HUES64 (cell line): ENCODE data around the gene AGAP1.

Source experiments
- H3K27ac ChIP-seq: 2 replicates; pipeline ENCODE4 v1.7.0; 2013; ENCODE audit warnings: low read depth, low read length, inconsistent platforms
- H3K27me3 ChIP-seq: 2 replicates; pipeline ENCODE4 v1.6.1; 2013; ENCODE audit warnings: mild to moderate bottlenecking, low read length; ENCODE audit not compliant: insufficient read depth
- H3K36me3 ChIP-seq: 2 replicates; pipeline ENCODE4 v1.6.1; 2013; ENCODE audit warnings: mild to moderate bottlenecking, low read length; ENCODE audit not compliant: insufficient read depth
- H3K4me1 ChIP-seq: 2 replicates; pipeline ENCODE4 v1.6.1; 2013; ENCODE audit warnings: mild to moderate bottlenecking, low read length, moderate library complexity; ENCODE audit not compliant: insufficient read depth
- H3K4me3 ChIP-seq: 2 replicates; pipeline ENCODE4 v1.5.1; 2013; ENCODE audit warnings: mild to moderate bottlenecking, low read length, moderate library complexity
- H3K9ac ChIP-seq: 2 replicates; pipeline ENCODE4 v1.6.1; 2013; ENCODE audit warnings: mild to moderate bottlenecking, low read depth, low read length
- H3K9me3 ChIP-seq: 2 replicates; pipeline ENCODE4 v1.6.1; 2013; ENCODE audit warnings: low read depth, low read length; ENCODE audit not compliant: insufficient read depth
- WGBS: fragments of 150-250, 120-280 bp; methylation state at CpG from one replicate; pipeline ENCODE4 v1.1.7; 2013; ENCODE audit warnings: missing lambda C conversion rate; 5-methylcytosine and 5-hydroxymethylcytosine counted together

AGAP1 gene

DNA sequence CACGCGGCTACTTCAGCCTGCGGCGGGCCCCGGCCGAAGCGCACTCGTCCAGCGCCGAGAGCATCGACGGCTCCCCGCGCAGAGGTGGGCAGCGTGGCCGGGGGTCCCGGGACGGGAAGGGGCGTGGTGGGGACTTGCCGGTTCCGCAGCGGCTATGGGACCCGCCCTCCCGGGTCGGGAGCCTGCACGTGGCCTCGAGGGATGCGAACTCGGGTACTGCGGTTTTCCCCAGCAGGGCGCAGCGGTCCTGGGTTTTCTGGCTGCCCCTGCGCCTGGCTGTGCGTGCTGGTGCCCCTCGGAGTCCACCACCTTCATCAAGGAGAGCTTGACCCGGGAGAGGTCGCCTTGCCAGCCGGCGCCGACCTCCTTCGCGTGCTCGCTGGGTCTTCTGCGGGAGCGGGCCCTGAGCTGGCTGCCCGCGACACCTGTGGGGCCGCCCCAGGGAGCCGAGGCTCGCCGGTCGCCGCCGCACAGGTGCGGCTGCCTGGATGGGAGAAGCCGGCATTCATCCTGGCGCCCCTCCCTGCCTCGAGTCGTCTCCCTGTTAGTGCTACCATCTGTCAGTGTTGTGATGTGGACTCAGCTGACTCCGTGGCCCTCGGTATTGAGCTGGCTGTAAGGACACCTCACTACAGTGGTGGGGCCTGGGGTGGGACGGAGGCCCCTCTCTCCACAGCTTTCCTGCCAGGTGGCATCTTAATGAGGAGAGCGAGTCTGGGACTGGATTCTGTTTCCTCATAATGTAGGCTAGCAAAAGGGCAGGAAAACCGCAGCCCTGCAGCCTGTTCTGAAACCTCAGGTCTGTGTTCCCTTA, 177.3 kb downstream of the AGAP1 start:
- 8% methylated on average over 64 of the region's 64 CpGs for WGBS
- H3K9ac ChIP-seq, result peak overlapping the region; percentile 51
- no peaks in the 10 kb centered on the region for H3K9me3 ChIP-seq
- H3K27me3 ChIP-seq, result peaks cover 22% of the 10 kb centered on the region
- H3K4me3 ChIP-seq, result peak overlapping the region; percentile 57
- no peak overlapping the region for H3K27ac ChIP-seq
- H3K36me3 ChIP-seq, result no peaks in the 10 kb centered on the region
- peaks cover 25% of the 10 kb centered on the region for H3K4me1 ChIP-seq

DNA sequence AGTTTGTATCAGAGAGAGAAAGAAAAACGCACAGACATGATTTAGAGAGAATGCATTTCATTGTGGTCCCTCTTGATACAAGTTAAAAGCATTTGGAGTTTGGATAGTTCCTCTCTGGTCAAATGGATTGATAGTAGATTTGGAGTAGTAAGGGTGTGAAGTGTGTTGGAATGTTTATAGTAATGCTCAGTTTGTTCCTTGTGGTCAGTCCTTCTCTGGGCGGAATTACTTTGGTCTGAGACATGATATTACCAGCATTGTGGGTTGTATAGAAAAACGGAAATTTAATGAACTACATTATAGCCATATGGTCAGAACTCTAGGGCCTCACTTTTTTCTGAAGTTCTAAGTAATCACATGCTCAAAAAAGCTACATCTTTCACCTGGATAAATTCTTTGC, 178.9 kb downstream of the AGAP1 start:
- H3K9me3 ChIP-seq, result no peaks in the 10 kb centered on the region
- peaks cover 15% of the 10 kb centered on the region for H3K4me1 ChIP-seq
- no peaks in the 10 kb centered on the region for H3K36me3 ChIP-seq
- H3K9ac ChIP-seq, result no peak overlapping the region
- peaks cover 22% of the 10 kb centered on the region for H3K27me3 ChIP-seq
- WGBS, result 90% methylated on average over 2 of the region's 3 CpGs
- no peak overlapping the region for H3K4me3 ChIP-seq
- H3K27ac ChIP-seq, result no peak overlapping the region

- H3K27ac ChIP-seq, result no peak overlapping the region
- H3K9ac ChIP-seq, result no peak overlapping the region
- H3K4me1 ChIP-seq, result peaks cover 6% of the 10 kb centered on the region
- H3K9me3 ChIP-seq, result no peaks in the 10 kb centered on the region
- H3K36me3 ChIP-seq, result no peaks in the 10 kb centered on the region
- WGBS, result 89% methylated on average over 6 of the region's 7 CpGs
- peaks cover 22% of the 10 kb centered on the region for H3K27me3 ChIP-seq
- H3K4me3 ChIP-seq, result no peak overlapping the region
Observed at GRCh38 chr2:235674146-235674545, 180.3 kb downstream of the AGAP1 start.

- Histone ChIP-seq H3K9me3 (no peaks in the 10 kb centered on the region), H3K27me3 (peaks cover 22% of the 10 kb centered on the region), H3K4me3 (no peak overlapping the region), H3K36me3 (no peaks in the 10 kb centered on the region), H3K9ac (no peak overlapping the region), H3K27ac (no peak overlapping the region), H3K4me1 (peaks cover 6% of the 10 kb centered on the region)
- WGBS, result 100% methylated on average over 2 of the region's 4 CpGs
Observed at GRCh38 chr2:235674812-235675211, 181.0 kb downstream of the AGAP1 start.

- Histone ChIP-seq H3K27ac (no peak overlapping the region), H3K4me1 (peaks cover 6% of the 10 kb centered on the region), H3K9ac (no peak overlapping the region)
Observed at GRCh38 chr2:235675678-235676535, 182.1 kb downstream of the AGAP1 start.

DNA sequence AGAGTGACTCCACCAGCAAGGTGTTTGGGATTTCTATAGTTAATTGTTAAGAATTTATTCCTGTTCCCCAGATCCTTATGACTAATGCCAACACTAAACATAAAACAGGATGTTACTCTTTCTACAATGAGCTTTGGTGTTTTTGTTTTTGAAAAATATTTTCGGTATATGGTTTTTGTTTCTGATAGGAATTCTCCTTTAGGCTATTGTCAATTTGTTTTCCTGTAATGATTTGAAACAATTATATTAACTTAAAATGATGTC, 182.6 kb downstream of the AGAP1 start:
- Histone ChIP-seq H3K4me3 (no peak overlapping the region), H3K9me3 (no peaks in the 10 kb centered on the region), H3K27me3 (peaks cover 10% of the 10 kb centered on the region), H3K27ac (no peak overlapping the region), H3K9ac (no peak overlapping the region), H3K4me1 (peaks cover 5% of the 10 kb centered on the region), H3K36me3 (no peaks in the 10 kb centered on the region)
- WGBS, result 80% methylated on average over 1 of the region's 1 CpG

More at GRCh38 chr2:235675678-235676535, 182.1 kb downstream of the AGAP1 start:
- 89% methylated on average over 3 of the region's 3 CpGs for WGBS
- H3K9me3 ChIP-seq, result no peaks in the 10 kb centered on the region
- H3K27me3 ChIP-seq, result peaks cover 15% of the 10 kb centered on the region
- no peak overlapping the region for H3K4me3 ChIP-seq
- H3K36me3 ChIP-seq, result no peaks in the 10 kb centered on the region

DNA sequence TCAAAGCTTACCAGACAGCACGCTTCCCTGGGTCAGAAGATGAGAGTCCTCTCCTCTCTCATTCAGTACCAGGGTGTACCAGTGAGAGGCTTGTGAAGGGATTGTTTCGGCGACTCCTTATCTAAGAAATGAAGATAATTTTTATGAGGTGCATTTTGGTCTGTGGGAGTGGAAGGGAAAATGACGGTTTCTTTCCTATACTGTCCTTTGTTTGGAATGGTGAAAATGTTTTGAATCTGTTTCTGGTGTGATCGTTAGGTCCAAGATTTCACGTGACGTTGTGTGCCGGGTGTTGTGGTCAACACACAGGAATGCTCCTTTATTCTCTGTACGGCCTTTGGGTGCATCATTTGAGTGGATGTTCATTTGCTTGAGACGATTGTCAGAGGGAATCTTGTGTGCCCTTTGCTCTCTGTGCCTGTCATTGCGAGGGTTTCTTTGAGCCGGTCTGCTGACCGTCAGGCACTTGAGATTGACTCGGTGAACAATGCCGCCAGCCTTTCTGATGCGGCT, 183.5 kb downstream of the AGAP1 start:
- no peaks in the 10 kb centered on the region for H3K9me3 ChIP-seq
- no peaks in the 10 kb centered on the region; the same call in none of the 2 replicates for H3K4me1 ChIP-seq
- no peak overlapping the region for H3K9ac ChIP-seq
- no peak overlapping the region for H3K4me3 ChIP-seq
- H3K27me3 ChIP-seq, result 0 out of 2 replicates have a peak, but pooled peaks cover 2% of the 10 kb centered on the region
- H3K27ac ChIP-seq, result no peak overlapping the region
- no peaks in the 10 kb centered on the region for H3K36me3 ChIP-seq
- 92% methylated on average over 15 of the region's 16 CpGs for WGBS

DNA sequence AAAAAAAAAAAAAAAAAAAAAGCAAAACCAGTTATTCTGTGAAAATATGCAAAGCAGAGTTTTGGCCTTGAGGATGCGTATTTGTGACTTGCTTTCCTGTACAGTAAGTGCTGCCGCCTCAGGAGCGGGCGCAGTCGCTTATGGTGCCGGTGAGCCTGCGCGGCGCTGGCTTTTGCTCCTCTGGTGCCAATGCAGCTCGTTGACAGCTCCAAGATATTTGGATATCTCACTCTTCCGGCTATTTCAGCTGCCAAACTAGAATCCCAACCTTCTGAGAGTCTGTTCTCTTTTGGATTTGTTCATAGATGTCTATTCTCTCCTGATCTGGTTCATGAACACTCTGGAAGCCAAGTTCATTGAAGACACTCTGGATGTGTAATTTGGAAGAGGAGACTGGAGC, 184.1 kb downstream of the AGAP1 start:
- Histone ChIP-seq H3K9me3 (no peaks in the 10 kb centered on the region), H3K27me3 (no peaks in the 10 kb centered on the region), H3K4me1 (no peaks in the 10 kb centered on the region; the same call in none of the 2 replicates), H3K27ac (no peak overlapping the region), H3K9ac (no peak overlapping the region), H3K4me3 (no peak overlapping the region), H3K36me3 (no peaks in the 10 kb centered on the region)
- WGBS, result 97% methylated on average over 11 of the region's 11 CpGs

DNA sequence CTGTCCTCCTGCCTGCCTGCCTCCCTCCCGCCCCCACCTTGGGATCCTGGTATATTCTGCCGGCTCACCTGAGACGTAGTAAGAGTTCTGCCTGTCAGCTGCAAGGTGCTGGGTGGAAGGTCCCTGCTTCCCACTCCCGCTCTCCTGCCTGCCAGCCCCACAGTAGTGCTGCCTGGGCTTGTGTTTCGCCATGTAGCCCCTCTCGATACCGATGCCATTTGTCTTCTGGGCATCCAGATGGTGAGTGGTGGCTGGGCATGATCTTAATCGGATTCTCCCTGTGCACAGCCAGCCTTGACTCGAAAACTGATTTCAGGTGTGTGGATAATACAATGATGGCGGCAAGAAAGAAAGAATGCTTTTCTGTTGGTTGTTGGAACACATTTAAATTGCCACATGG, 184.9 kb downstream of the AGAP1 start:
- WGBS, result 95% methylated on average over 10 of the region's 10 CpGs
- no peaks in the 10 kb centered on the region for H3K36me3 ChIP-seq
- H3K27me3 ChIP-seq, result no peaks in the 10 kb centered on the region
- H3K4me3 ChIP-seq, result no peak overlapping the region
- H3K4me1 ChIP-seq, result no peaks in the 10 kb centered on the region; the same call in none of the 2 replicates
- no peak overlapping the region for H3K27ac ChIP-seq
- no peak overlapping the region for H3K9ac ChIP-seq
- H3K9me3 ChIP-seq, result no peaks in the 10 kb centered on the region

DNA sequence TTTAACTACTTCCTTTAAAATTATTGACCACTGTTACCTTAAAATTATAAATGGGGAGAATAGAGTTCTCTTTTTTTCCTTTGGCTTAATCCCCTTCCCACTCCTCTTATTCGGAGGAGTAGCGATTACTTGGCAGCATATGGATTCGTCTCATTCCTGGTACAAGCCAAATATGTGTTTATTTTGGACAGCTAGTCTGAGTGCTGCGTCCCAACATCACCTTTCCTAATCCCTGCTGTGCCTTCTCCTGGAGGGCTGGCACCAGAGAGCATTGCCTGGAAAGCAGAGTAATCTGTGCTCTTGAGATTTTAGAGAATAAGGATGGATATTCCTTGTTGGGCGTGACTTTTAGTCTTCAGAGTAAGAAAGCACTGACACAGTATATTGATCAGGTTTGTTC, 185.6 kb downstream of the AGAP1 start:
- Histone ChIP-seq H3K36me3 (no peaks in the 10 kb centered on the region), H3K27ac (no peak overlapping the region), H3K9ac (no peak overlapping the region), H3K4me1 (no peaks in the 10 kb centered on the region; the same call in none of the 2 replicates), H3K9me3 (no peaks in the 10 kb centered on the region), H3K4me3 (no peak overlapping the region), H3K27me3 (no peaks in the 10 kb centered on the region)
- 93% methylated on average over 5 of the region's 5 CpGs for WGBS

GRCh38 chr2:235685024-235685721, 191.3 kb downstream of the AGAP1 start:
- WGBS, result 93% methylated on average over 10 of the region's 10 CpGs
- Histone ChIP-seq H3K4me3 (no peak overlapping the region), H3K9ac (no peak overlapping the region), H3K4me1 (peaks cover 14% of the 10 kb centered on the region; the same call in 1 of the 2 replicates), H3K27ac (no peak overlapping the region), H3K36me3 (no peaks in the 10 kb centered on the region), H3K27me3 (no peaks in the 10 kb centered on the region), H3K9me3 (no peaks in the 10 kb centered on the region)
